Measurements from ENCODE around the gene MT1G. TPM values are rescaled to one million over a fixed set of nuclear protein-coding genes. Genes with fewer than 3 reads are reported as not detected.

The MT1G gene
- total RNA-seq, 1 experiment from 2014 or later: 23.4 TPM

- no peak for DNase-seq
- no peak overlapping the region for H4K8ac ChIP-seq (replicated peaks; ENCODE audit: insufficient read length, low read depth, low read length)
- no peak overlapping the region for H3K9ac ChIP-seq (ENCODE audit: extremely low read depth, insufficient read length, low read length)
- H3K23ac ChIP-seq (ENCODE audit: insufficient read length, low read depth, low read length): no peak overlapping the region
- no peak overlapping the region for H3K14ac ChIP-seq (ENCODE audit: insufficient read depth, low read length)
- no peak overlapping the region for H2BK120ac ChIP-seq (ENCODE audit: low read depth, low read length, poor library complexity, severe bottlenecking)
- no peaks in the 10 kb centered on the region for H3K79me2 ChIP-seq (ENCODE audit: insufficient read depth, low read length)
- Mint-ChIP-seq H3K27me3 (ENCODE audit: low read depth) (peaks cover 14% of the 10 kb centered on the region), H3K27ac (peak overlapping the region in 1 of 3 experiments; percentile 70; a peak in 2 of 7 replicates), H3K9me3 (peaks cover 0 to 4% of the 10 kb centered on the region in 2 experiments; a peak in 2 of 5 replicates), H3K4me3 (no peak overlapping the region), H3K36me3 (ENCODE audit: insufficient read depth in 1 of 3, low read depth in 3 of 3) (no peaks in the 10 kb centered on the region), H3K4me1 (peaks cover 13% of the 10 kb centered on the region in 2 experiments)
- no peak overlapping the region for H3K4ac ChIP-seq (ENCODE audit: low read depth, low read length)
- H3K9me3 ChIP-seq (ENCODE audit: control insufficient read depth, low read depth, low read length): no peaks in the 10 kb centered on the region
- no peak overlapping the region for H2BK20ac ChIP-seq (ENCODE audit: low read depth, low read length, poor library complexity, severe bottlenecking)
- no peak overlapping the region for H4K91ac ChIP-seq (ENCODE audit: insufficient read length, low read depth, low read length)
- TF ChIP-seq CTCF (conservative IDR thresholded peaks at IDR 0.05): no peak
- H3K23me2 ChIP-seq (ENCODE audit: insufficient read length, low read depth, low read length, poor library complexity, severe bottlenecking): no peaks in the 10 kb centered on the region
- no peaks in the 10 kb centered on the region for H3K79me1 ChIP-seq (ENCODE audit: insufficient read depth, low read depth, low read length, poor library complexity, severe bottlenecking)
- H3K18ac ChIP-seq (ENCODE audit: insufficient read length, low read depth, low read length): no peak overlapping the region
- no peak overlapping the region for H2AK5ac ChIP-seq (ENCODE audit: insufficient read length, low read length)
- H3K4me1 ChIP-seq (ENCODE audit: insufficient read depth, low read length): no peaks in the 10 kb centered on the region
- no CpG with 5 or more reads among the region's 13 CpGs for whole genome bisulfite sequencing (ENCODE audit: extremely low coverage, insufficient read length, low lambda C conversion rate)
- H4K5ac ChIP-seq (ENCODE audit: insufficient read length, low read depth, low read length): no peak overlapping the region
- H3K27ac ChIP-seq (ENCODE audit: insufficient read length, low read depth, low read length): no peak overlapping the region
- H2BK15ac ChIP-seq (ENCODE audit: low read depth, low read length): no peak overlapping the region
- no peak overlapping the region for H2AFZ ChIP-seq (ENCODE audit: low read length)
- H3K4me2 ChIP-seq (ENCODE audit: insufficient read depth, insufficient read length, low read length): no peak overlapping the region
- no peak overlapping the region for H3T11ph ChIP-seq (ENCODE audit: low read length)
- no peak overlapping the region for H2BK5ac ChIP-seq (ENCODE audit: insufficient read length, low read length)
- H3K56ac ChIP-seq (ENCODE audit: insufficient read length, low read depth, low read length): no peak overlapping the region
- no peak overlapping the region for H2BK12ac ChIP-seq (ENCODE audit: insufficient read length, low read depth, low read length)
- H3K27me3 ChIP-seq (ENCODE audit: insufficient read depth, low read length): no peaks in the 10 kb centered on the region
- H4K20me1 ChIP-seq (ENCODE audit: control insufficient read depth, insufficient read depth, insufficient read length): no peaks in the 10 kb centered on the region
Measured at GRCh38 chr16:56708525-56709442, 40.9 kb upstream of the MT1G start.

All from H9 (cell line).